G401.6 (cell line): ENCODE measurements around the gene DUSP6.
A peak's percentile ranks its signal among the peaks of the same experiment; 100 is the strongest.
"Not testable (repeated sequence)": the region's sequence is repeated elsewhere in the genome, so short reads cannot be mapped to it uniquely, and the experiment has no call there.

Experiments used
- FAIRE-seq: peaks from 2 replicates; lab custom pipeline; 2012; peaks lifted over from hg19 to GRCh38; lab: Jason Lieb, UNC

Gene DUSP6

DNA sequence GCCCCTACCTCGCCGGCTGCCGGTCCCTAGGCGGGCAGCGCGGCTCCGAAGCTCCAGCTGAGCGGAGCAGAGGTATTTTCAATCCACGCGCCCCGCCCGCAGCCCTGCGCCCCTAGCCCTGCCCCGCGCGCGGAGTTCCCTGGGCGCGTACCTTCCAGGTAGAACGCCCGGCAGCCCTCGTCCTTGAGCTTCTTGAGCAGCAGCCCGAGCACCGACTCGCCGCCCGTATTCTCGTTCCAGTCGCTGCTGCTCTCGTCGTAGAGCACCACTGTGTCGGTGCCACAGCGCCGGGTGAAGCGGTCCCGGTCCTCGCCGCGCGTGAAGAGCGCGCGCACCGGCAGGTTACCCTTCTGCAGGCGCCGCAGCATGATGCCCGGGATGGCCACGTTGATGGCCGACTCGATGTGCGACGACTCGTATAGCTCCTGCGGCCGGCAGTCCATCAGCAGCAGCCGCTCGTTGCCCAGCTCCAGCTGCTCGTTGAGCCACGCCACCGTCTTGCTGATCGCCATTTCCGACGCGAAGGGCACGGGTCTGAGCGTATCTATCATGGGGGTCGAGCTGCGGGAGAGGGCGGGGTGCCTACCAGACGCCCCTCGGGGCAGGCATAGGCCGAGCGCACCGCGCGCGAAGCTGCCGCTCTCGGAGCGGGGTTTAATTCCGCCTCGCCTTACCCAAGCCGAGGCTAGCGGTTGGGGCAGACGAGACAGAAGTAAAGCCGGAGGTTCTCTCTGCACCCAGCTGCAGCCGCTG lies 636 bp downstream of the DUSP6 start:
- FAIRE-seq: no peak

- FAIRE-seq: no peak
Observed at GRCh38 chr12:89350630-89351488, 1.4 kb downstream of the DUSP6 start.

DNA sequence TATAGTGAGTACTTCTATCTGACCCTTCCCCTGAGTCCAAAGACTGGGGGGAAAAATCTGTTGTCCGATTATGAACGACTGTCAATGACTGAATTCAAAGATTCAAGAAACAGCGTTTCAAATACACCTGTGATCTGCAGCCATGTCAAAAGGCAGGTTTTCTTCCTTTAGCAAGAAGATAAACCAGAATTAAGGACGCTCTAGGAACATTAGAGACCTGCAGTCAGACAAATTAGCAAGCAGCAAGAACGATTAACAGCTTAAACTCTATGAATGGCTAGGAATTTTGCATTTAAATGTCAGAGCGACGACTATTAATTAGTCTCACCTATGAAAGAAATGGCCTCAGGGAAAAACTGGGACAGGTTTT lies 2.1 kb downstream of the DUSP6 start:
- no peak for FAIRE-seq

GRCh38 chr12:89349814-89350213 lies 2.5 kb downstream of the DUSP6 start:
- no peak for FAIRE-seq

- no peak for FAIRE-seq
Observed at GRCh38 chr12:89348894-89349699, 3.2 kb downstream of the DUSP6 start.

DNA sequence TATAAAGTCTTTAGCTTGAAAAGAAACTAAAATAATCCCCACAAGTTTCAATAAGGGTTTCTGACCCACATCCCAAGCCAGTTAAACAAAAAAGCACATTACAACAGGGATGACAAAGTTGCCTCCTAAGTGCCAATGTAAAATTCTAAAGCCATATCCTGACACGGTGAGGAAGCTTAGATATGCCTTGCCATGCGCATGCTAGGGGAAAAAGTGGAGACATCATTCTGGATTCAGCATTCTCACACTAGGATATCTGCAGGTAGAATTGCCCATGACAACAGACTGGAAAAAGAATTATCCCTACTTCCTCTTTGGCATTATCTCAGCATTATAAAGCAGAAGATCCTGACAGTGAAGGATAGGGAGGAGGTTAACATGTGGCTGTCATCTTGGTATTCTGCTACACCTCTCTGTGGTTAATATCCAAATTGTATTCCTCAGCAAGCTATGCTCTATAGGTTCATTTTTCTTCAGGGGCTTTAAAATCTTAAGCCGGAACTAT lies 4.9 kb downstream of the DUSP6 start:
- no peak for FAIRE-seq

DNA sequence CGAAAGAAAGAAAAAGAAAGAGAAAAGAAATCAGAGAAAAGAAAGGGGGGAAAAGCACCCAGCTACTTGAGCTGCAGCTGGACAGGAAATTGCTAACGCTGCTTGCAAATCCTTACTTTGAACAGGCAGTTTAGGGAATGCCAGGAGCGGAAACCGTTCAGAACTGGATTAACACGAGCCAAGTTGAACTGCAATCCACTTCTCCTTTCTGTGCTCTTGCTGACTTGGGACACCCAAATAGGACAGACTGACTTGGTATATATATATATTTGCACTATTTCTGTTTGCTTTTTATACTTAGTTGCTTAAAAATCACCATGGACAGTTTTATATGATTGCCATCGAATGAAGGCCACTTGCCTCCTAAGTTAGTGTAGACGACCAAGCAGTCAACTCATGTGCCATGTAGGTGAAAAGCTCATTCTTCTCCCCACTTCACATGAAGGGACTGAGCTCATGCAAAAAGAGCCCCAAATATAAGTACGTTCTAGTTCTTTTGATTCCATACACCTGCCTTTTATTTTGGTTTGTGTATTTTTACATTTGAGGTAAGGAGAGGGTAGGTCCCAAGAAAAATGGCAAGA lies 5.5 kb downstream of the DUSP6 start:
- FAIRE-seq: peak; percentile 3

- FAIRE-seq: peak; percentile 93
Observed at GRCh38 chr12:89345830-89346740, 6.2 kb downstream of the DUSP6 start.

DNA sequence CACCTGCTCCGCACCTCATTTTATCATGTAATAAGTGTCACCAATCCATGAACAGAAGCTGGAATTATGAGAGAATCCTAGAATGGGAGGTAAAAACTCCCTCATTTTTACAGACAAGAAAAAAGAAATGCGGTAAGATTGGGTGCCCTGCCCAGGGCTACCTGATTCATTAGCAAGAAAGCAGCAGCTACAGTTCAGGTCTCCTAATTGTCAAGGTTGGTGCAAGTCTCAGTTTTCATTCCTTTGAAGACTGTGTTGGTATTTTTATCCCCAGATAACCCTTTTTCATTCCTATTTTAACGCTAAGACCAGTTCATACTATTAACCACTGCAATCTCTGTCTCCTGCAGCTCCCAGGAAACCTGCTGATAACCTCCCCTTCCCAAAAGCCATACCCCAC lies 6.9 kb downstream of the DUSP6 start:
- FAIRE-seq: peak; percentile 59

DNA sequence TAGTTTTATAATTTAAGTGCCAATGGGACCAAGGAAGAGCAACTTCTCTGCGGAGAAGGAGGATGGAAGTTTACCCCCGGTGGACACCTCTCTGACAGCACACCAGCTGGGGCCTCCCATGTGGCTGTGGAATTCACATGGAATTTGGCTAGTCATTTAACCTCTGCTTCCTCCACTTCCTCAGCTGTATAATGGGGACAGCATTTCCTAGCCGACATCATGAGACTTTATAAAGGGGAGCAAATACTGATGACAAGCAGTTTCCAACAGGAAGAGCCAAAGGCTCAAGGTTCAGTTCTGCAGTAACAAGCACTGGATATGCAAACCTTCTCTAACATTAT lies 7.5 kb downstream of the DUSP6 start:
- FAIRE-seq: no peak

GRCh38 chr12:89344043-89344861 lies 8.0 kb downstream of the DUSP6 start:
- FAIRE-seq: peak; percentile 57

GRCh38 chr12:89343127-89343526 lies 9.2 kb downstream of the DUSP6 start:
- no peak for FAIRE-seq

DNA sequence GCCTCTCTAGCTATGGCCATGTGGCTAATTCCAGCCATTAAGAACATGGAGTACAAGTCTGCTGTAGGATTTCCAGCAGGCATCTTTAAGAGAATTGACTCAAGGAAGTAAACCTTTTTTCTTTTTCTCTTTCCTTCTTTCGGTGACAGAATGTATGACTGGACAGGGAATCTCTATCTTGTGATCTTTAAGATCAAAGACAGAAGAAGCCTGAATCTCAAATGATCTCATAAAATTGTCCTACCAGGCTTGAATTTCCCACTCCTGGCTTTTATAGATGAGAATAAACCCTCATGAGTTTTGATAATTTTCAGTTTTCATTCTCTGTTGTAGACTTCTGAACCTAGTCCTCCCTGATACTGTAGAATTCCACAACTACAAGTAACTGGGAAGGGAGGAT lies 11.4 kb downstream of the DUSP6 start:
- FAIRE-seq: no peak

DNA sequence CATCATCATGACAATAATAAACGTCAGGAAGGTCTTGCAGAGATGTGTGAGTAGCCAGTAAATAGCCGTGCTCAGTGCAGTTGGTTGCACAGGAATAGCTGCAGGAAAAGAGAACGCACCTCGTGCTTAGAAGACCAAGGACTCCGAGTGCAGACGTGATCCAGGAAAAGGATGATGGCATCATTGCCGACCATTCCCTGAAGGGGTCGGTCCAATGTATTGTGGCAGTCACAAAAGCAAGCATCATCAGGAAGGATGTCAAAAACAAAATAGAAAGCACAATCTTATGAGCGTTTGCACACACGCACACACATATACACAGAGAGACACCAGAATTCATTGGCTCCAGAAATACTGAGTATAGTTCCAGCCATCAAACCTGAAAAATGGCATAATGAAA lies 12.8 kb downstream of the DUSP6 start:
- no peak for FAIRE-seq

DNA sequence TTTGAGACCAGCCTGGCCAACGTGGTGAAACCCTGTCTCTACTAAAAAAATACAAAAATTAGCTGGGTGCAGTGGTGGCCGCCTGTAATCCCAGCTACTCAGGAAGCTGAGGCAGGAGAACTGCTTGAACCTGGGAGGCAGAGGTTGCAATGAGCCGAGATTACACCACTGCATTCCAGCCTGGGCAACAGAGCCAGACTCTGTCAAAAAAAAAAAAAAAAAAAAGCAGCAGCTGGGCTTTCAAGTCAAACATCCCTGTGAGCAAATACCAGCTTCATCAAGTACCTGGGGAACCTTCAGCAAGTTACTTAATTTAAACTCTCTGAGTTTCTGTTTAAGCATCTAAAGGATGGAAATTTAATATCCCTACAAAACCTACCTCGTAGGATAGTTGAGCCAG lies 15.2 kb downstream of the DUSP6 start:
- not testable (repeated sequence) for FAIRE-seq

DNA sequence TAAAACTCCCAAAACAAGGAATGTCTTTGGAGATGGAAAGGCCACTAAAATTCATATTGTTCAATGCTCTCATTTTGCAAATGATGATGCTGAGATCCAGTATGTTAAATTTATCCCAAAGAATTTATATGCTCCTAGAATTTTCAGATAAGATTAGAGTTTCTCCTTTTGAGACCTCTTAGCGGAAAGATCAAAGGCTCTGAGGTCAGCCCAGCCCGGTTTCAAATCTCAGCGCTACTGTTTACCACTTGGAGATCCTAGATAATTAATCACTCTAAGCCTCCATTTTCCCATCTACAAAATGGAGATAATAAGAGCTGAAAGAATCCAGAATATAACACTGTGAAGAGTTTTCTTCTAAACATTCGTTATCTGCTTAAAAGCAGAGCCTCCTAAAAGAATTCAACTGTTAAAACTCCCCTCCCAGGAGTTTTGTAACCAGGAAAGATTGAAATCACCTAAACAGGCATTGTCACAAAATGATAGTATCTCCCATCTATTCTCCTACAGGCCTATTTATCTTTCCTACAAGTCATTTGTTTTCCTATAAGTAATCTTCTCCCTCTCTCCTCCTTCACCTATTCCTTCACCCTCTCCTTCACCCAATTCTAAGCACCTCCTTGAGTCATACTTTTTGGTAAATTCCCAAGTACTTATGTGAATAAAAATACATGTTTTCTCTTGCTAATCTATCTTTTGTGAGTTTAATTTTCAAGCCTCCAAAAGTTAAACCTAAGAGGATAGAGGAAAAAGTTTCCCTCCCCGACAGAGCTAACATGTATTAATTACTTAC lies 16.7 kb downstream of the DUSP6 start:
- no peak for FAIRE-seq

GRCh38 chr12:89334548-89335169 lies 17.6 kb downstream of the DUSP6 start:
- no peak for FAIRE-seq

DNA sequence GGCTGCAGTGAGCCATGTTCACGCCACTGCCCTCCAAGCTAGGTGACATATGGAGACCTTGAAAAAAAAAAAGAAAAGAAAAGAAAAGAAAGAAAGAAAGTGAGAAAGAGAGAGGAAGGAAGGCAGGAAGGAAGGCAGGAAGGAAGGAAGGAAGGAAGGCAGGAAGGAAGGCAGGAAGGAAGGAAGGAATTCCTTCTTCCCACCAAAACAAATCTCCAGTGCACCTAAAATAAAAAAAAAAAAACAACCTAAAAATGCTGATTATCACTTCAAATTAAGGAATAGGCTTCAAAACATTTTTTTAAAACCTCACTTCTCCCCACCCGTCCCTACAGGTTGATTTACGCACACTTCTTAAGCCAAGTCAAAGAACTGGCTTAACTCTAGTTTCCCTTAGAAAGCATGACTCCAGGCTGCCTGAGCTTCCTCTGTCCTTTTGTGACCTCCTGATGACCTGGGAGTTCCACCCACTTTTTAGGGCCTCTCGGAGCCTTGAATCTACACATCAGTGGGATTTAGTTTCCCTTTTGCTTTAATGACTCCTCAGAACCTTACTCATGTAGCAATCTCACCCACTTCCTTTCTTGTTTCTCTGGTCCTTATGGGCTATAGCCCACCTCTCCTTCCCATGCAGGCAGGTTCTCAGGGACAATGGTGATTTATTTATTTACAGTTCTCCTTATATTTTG lies 18.6 kb downstream of the DUSP6 start:
- FAIRE-seq: no peak
